HG03354 (cell line): ENCODE data around the gene ZNF384.

Experiments
- ATAC-seq: cut with Tn5 transposase; IDR thresholded peaks from one replicate; pipeline ENCODE4 v1.9.1; 2021; ENCODE audit warnings: mild to moderate bottlenecking; ENCODE audit not compliant: unreplicated experiment, poor library complexity, severe bottlenecking

Gene ZNF384

DNA sequence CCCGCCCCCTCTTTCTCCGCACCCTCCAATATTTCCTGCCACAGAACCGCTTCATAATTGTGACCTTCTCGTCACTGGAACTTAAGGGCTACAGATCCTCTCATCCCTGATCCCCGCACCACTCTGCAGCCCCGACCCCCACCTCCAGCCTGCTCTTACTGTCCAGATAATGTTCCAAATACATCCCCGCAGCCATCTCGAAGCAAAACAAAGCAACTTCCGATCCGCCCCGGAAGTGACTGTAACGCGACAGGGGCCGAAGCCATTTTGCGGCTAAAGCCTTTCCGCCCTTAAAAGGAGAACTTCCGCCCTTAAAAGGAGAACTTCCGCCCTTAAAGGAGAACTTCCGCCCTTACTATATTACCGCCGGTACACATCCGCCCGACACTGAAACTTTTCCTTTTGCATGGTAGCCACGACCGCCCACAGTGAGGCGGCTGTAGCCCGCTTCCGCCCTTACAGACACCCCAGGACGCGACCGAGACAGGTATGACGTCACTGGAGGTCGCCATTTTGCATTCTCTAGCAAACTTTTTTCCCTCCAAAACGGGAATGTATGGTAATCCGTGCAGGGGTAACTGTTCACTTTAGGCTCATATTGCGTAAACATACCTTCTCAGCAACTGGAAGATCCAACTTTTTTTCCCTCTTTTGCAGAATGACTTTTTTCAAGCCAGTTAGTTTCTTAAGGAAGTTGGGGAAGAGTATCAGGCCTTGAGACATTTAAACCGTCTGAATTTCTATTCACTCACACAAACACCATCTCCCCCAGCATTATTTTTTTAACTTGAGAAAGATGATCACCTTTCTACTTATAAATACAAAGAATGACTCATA lies 26.1 kb downstream of the ZNF384 start, which contains the start of gene ING4:
ING4 (minus strand) TSS at position 214 of the 837 bp plus-strand sequence; CDS start at position 196, 18 bp downstream.
- ATAC-seq = peak; percentile 98

DNA sequence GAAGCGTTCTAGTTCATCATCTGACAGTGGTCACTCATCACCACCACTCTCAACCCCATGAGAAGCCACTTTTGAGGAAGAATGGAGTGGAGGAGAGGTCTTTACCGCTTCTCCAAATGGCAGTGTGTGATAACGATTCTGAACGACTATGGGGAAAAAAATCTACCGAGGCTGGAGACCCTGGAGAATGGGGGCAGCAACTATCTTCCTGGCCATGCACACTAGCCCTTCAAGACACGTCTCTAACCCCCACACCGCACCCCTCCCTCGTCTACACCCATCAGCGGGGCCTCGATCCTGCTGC lies 26.6 kb downstream of the ZNF384 start:
- ATAC-seq = no peak

DNA sequence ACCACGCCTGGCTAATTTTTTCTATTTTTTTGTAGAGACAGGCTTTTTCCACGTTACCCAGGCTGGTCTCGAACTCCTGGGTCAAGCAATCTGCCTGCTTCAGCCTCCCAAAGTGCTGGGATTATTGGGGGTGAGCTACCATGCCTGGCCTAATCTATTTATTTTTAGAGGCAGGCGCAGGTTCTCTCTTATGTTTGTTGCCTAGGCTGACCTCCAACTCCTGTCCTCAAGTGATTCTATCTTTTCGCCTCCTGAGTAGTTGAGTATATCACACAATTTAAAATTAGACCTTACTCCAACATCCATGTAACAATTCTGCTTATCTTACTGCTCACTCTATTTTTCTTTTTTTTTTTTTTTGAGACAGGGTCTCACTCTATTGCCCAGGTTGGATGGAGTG lies 35.2 kb downstream of the ZNF384 start:
- no peak for ATAC-seq

DNA sequence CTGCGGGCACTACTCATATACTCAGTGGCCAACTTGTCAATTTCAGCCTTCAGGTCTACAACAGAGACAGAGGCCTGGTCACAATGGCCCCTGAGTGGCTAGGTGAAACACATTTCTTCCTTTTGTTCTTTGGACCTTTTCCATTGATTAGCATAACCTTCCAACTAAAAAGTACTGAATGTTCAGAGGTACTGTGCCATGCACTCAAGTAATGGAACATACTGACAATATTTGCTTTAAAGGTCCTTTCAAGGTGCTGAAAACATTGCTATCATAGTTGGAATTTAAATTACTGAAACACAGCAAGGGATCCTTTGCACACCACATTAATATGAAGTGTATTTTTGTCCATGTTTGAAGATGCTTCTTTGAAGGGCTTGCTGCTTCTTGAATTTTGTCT lies 35.8 kb downstream of the ZNF384 start:
- no peak for ATAC-seq

DNA sequence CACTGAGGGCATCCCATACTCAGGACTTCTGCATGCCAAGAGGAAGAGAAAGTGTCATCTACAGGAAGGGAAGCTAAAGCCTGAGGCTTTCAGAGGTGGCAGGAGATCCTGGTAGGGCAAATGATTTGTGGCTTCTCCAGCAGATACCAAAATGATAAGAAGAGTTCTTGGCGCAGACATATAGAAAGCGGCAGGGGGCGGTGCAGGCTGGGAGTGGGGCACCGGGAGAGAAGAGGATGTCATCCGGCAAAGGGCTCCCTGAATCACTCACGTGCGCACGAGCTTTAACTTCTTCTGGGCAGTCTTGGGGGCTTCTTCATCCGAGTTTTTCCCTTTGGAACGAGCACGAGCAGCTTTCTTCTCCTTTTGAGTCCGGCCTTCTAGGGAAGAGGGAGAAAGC lies 36.8 kb downstream of the ZNF384 start:
- no peak for ATAC-seq

DNA sequence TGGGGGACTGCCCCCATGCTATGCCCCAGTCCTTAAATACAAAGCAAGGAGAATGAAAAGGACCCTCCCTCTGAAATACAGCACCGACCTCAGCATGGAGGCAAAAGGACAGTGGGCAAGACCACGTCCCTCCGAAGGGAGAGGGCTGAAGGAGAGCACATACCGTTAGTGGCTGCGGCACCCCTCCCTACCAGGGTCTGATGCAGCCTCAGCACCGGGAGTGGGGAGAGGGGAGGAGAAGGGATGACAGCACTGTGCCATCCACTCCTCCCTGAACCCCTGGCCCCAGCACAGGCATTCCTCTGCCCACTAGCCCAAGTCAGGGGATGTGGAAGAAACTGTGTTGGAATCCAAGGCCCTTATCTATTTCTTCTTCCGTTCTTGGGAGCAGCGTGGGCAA lies 38.3 kb downstream of the ZNF384 start:
- ATAC-seq = no peak

DNA sequence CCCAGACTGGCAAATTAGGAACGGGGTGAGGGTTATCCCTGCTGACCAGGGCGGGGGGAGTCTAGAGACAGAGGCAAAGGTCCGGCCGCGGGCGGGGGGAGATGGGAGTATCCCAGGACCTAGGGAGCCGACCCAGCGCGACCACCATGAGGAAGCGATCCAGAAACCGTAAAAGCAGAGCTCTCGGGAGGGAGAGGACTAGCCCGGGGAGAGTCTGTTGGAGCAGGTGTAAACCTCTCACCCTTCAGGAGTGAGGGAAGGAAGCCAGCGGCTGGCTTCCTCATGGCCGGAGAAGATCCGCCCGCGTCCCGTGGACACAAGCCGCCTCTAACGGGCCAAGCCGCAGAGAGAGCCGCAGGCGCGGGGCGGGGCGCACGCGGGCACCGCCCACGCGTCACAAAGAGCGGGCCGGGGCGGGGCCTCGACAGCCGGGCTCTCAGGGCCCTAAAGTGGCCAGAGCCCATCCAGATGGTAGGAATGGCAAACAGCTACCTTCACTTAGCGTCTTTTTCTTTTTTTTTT lies 42.0 kb downstream of the ZNF384 start, which contains the start of gene ACRBP:
ACRBP (minus strand) TSS at position 350 of the 522 bp plus-strand sequence; CDS start at position 284, 66 bp downstream.
- peak; percentile 64 for ATAC-seq

DNA sequence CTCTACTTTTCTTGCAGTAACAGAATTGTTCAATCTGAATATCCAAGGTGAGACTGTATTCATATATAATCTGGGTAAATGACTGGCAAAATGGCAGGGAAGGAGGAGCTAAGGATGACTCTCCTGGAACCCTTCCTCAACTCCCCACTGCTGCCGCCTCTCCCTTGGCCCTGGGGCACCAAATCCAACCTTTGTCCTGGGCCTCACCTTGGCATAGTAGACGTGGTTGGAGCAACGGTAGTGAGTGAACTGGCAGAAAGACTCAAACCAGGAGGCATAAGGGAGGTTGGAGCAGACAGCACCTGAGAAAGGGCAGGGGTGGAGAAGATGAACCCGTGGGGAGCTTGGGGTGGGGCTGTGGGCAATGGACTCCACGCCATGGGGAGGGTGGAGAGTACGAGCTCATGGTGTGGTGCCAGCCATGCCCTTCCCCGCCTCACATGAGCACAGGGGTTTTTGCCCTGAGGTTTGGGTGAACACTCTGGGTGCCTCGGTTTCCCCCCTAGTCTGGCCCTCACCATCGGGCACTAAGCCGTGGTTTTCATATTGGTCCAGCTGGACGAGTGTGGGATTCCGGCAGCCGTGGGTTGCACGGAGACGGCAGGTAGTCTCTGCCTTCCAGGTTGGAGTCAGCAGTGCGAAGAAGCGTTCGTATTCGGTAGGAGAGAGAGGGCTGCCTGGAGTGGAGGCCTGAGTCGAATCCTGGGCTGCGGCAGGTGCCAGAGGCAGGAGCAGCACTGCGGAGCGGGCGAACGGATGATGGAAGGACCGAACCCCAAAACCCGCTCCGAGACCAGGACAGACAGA lies 42.7 kb downstream of the ZNF384 start:
- no peak for ATAC-seq

DNA sequence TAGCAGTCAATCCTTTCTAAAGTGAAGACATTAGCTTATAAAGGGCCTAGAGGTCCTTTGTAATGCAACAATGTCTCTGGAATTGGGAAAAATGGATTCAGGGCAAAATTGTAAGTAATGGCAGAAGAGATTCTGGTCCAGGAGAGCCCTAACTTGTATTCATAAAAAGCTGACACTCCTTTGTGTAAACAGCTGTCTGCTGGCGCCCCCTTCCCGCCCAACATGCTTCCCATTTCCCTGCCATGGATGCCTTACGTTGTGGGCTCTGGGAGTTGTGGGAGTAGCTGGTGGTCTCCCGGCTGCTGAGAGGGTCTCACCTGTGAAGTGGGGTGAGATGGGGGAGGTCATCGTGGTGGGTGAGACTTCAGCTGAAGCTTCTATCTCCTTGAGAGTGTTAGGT lies 44.3 kb downstream of the ZNF384 start:
- no peak for ATAC-seq

DNA sequence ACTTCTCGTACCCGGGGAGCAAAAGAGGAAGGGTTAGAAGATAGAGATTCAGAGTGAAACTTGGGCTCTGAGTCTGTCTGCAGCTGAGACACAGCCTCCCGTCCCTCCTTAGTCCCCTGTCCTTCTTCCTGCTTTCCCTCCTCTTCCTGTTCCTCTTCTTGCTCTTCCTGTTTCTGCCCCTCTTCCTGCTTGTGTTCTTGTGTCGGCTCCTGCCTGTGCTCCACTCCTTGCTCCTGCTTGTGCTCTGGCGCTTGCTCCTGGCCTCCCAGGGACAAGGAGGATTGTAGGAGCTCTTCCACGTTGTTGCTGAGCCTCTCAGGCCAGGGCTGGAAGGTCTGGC lies 44.9 kb downstream of the ZNF384 start:
- no peak for ATAC-seq

DNA sequence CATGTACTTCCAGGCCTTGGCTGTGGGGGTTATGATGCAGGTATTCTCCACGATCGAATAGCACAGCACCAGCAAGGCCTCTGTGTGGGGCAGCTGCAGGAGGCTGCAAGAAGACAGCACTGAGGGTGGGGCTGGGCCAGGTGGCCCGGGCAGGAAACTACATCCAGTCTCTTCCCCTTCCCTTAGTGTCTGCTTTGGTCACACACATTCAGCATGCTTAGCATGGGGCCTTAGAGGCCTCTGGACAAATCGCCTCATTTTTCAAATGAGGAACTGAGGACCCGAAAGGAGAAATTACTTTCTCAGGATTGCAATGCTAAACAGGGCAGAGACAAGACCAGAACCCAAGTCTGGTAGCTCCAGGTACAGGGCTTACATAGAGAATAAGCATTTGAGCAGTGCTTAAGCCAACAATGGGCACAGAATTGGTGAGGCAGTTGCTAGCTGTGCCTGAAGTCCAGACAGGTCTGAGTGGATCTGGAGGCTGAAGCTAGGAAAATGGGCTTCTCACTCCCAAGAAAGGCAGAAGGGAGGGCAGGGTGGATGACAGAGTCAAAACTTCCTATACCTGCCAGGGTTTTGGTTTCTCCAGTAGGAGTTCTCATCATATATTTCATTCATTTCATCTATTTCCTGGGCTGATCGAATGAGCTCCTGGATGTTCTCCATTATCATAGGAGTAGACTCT lies 45.5 kb downstream of the ZNF384 start:
- ATAC-seq = no peak

DNA sequence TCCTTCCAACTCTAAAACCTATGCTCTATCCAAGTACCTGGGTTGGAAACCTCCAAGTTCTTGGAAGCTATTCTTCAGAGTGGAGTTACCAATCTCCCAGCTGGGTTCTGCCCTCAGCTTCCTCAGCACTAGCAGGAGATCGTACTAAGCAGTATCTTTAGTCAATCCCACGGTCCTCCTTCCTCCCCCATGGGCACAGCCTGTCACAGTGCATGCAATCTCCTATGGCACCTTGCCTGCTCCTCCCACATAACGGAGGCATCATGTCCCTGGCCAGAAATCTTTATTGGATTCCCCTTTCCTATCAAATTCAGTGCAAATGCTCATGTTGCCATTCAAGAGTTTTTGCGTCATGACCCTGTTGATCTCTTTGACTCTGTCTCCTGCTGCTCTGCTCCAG lies 48.0 kb downstream of the ZNF384 start:
- ATAC-seq = no peak

DNA sequence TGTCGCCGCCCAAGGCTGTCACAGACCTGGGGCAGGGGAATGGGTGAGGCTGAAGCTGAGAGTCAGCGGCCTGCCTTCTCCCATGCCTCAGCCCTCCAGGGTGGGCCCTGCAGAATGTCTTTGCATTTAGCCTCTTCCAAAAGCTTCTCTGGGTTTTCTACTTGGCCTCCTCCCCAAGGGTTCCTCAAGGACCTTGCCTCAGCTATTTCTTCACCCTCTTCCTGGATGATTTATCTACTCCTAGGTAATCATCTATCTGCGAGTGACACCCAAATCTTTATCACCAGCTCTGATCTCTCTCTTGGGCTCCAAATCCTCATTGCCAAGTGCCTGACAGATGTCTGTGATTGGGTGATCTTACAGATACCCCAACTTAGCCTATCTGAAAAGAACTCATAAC lies 48.7 kb downstream of the ZNF384 start:
- ATAC-seq = no peak

DNA sequence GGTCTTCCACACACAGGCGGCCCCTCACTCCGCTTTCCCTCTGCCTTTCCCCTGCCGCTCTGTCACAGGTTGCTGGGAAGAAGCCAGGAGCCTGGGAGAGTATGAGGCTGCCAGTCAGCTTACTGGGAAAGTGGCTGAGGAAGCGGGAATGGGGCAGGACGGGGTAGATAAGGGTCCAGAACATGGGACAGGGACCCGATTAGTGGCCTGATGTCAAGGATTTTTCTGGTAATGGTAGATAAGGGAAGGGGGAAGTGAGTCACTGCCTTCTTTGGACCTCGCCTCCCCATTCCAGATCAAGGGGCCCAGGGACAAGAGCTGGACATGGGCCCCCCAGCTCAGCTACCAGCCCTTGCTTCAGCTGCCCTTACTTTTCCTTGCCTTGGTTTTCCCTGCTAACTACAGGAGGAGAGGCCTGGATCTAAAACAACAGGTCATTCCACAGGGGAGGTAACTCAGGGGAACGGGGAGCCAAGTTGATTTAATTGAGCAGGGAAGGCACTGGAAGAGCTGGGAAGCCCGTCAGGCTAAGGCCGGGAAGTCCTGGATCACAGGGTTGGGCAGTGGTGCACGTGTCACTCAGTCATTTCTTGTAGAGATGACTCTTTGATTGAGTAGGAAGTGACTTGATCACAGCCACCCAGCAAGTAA lies 49.9 kb downstream of the ZNF384 start:
- no peak for ATAC-seq

DNA sequence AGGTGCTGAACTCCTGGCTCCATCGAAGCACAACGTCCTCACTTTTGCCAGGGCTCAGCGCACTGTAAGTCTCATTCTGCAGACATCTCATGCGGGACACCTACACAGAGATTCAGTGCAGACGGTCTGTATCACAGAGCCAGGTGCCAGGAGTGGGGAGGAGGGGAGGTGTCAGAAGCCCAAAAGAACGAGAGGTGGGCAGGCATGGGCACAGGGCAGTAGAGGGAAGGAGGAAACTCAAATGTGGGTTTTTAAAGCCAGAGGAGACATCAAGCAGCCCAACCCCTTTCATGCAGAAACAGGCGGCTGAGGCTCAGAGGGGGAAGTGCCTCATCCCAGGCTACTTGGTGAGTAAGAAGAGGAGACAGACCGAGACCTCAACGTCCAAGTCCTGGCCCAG lies 50.9 kb downstream of the ZNF384 start:
- no peak for ATAC-seq

DNA sequence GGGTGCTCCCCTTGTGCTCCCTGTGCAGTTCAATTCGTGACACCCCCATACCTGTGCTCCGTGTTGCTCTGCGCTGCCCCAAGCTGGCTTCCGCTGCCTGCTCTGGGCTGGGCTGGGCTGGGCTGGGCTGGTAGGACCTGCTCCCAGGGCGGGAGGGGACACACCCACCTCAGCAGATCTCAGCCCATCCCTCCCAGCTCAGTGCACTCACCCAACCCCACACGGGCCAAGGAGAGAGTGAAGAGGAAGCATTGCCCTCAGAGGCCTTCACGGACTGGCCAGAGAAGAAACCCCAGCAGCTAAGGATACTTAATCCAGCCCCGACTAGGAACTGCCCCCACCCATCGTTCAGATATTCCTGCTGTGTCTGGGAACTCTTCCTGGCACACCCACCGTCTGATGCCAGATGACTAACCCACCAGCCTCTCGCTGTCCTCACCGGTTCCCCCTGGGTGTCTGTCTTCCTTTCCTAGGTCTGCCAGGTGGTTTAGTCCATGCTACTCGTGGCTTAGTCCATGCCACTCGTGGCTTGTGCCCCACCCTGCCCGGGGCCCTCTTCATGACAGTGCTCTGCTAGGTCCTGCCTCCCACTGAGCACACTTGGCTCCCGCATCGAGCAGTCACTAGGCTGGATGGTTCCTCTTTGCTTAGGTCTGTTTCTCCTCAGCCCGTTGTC lies 53.2 kb downstream of the ZNF384 start, which contains the start of gene LPAR5:
LPAR5 (minus strand) TSS at position 104 of the 676 bp plus-strand sequence. CDS start 14,711 bp downstream, outside the sequence.
- ATAC-seq = peak; percentile 38

DNA sequence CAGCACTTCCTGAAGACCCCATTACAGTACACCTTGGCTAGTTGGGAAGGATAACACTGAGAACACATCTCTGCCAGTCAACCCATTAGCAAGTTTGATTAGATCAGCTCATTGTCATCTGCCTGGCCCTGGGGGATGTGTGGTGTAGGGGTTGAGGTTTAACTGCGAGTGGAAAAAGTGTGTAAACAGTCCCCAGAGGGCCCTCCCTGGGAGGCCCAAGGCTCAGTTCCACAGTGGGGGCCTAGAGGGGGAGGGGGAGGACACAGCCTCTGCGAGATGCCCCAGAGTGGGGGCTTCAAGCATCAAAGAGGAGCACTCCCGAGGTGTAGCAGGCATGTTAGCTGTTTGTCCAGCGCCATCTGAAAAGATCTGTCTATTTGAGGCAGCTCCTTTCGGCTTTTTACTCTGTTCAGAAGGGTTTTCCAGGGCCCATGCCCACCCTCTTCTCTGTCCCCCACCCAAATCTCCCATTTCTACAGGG lies 53.8 kb downstream of the ZNF384 start:
- peak; percentile 59 for ATAC-seq

DNA sequence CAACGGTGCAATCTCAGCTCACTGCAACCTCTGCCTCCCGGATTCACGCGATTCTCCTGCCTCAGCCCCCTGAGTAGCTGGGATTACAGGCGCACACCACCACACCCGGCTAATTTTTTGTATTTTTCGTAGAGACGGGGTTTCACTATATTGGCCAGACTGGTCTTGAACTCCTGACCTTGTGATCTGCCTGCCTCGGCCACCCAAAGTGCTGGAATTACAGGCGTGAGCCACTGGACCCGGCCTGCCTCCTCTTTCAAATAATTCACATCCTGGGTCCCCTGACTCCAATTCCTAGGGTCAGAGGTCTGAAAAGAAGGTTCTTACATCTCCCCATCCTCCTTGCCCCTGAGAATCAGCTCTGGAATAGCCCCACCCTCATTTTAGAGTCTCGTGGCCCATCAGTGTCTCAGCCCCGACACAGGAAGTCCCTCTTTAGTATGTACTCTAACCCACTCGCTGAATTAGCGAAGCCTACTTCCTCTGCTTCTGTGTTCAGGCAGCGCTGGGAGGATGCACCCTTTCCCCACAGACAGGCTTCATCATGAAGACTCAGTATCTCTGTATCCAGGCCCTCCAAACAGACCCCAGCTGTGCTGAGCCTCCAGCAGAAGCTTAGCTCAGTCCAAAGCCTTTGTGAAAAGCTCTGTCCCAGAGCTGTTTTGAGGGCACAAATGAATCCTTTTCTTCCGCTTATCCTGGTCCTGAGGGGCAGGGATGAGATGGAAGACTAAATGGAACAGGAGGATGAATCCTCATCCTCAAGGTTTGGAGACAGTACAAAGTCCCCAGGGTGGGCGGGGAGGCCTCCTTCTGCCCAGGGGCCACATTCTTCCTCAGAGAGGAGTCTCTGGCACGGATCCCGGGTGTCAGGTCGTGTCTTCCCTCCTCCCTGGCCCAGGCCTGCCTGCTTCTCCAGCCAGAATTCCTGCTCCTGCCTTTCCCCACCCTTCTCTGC lies 56.9 kb downstream of the ZNF384 start:
- ATAC-seq = peak; percentile 64
